HG03520 (cell line): ENCODE results near the gene ZNF479.
"Not testable (repeated sequence)": the region's sequence is repeated elsewhere in the genome, so short reads cannot be mapped to it uniquely, and the experiment has no call there.

Experiments used
- ATAC-seq: cut with Tn5 transposase; IDR thresholded peaks from one replicate; pipeline ENCODE4 v1.9.1; 2021; ENCODE audit warnings: mild to moderate bottlenecking, moderate library complexity; ENCODE audit not compliant: unreplicated experiment

Gene ZNF479

GRCh38 chr7:57132336-57132735, at the start of gene ZNF479:
Gene ZNF479, minus strand, starts transcription at chr7:57132436. Its CDS starts 112 bp downstream, at chr7:57132324.
- not testable (repeated sequence) for ATAC-seq

GRCh38 chr7:57182031-57182430, 49.8 kb upstream of the ZNF479 start:
- ATAC-seq = no peak

GRCh38 chr7:57181281-57181680, 49.0 kb upstream of the ZNF479 start:
- ATAC-seq = no peak

GRCh38 chr7:57179776-57180415, 47.7 kb upstream of the ZNF479 start:
- no peak for ATAC-seq

- no peak for ATAC-seq
These were observed 46.5 kb upstream of the ZNF479 start for GRCh38 chr7:57178768-57179139.

GRCh38 chr7:57177856-57178767, 45.9 kb upstream of the ZNF479 start:
- no peak for ATAC-seq

GRCh38 chr7:57176928-57177635, 44.8 kb upstream of the ZNF479 start:
- ATAC-seq = no peak

GRCh38 chr7:57165285-57165899, 33.2 kb upstream of the ZNF479 start:
- no peak for ATAC-seq

GRCh38 chr7:57120123-57120784, 12.0 kb downstream of the ZNF479 start:
- ATAC-seq = not testable (repeated sequence)
